ENCODE measurements around the gene TMC7.
"Not testable (repeated sequence)": the region's sequence is repeated elsewhere in the genome, so short reads cannot be mapped to it uniquely, and the experiment has no call there.

The TMC7 gene

GRCh38 chr16:18975109-18975508 lies 8.6 kb upstream of the TMC7 start:
- Histone ChIP-seq H3K36me3 (ENCODE audit: control insufficient read depth in 2 of 2, insufficient read depth in 1 of 2, low read length in 2 of 2) (no peaks in the 10 kb centered on the region), H3K27ac (ENCODE audit: extremely low read depth, low read depth, low read length) (no peak overlapping the region), H3K4me3 (ENCODE audit: low read depth, low read length) (no peak overlapping the region), H3K4me1 (ENCODE audit: control insufficient read depth, insufficient read depth, low read length) (no peaks in the 10 kb centered on the region), H3K9me3 (ENCODE audit: control insufficient read depth, insufficient read depth, low read depth, low read length) (no peaks in the 10 kb centered on the region)
- POLR2A ChIA-PET, result interaction anchor here (0.6 kb wide), 1 partner anchor 173 kb away, joined by 3 read pairs; no protein-coding TSS in a partner anchor
- no peak for TF ChIP-seq ZFP41 (tag by site-specific recombination; IDR thresholded peaks at IDR 0.05; ENCODE audit: borderline replicate concordance)
- no peak for TF ChIP-seq ELK4 (IDR thresholded peaks at IDR 0.05; ENCODE audit: borderline replicate concordance, low read depth, low read length)
- CTCF ChIA-PET, result interaction anchor here (1.2 to 2.0 kb wide), 3 partner anchors 8 to 111 kb away, joined by 5 to 10 read pairs (median 7); partner anchors contain the start of gene TMC7

- TF ChIP-seq ZNF24 (tag by site-specific recombination; IDR thresholded peaks at IDR 0.05), result no peak
- H3K4me1 ChIP-seq (ENCODE audit: control insufficient read depth, insufficient read depth, low read length), result no peaks in the 10 kb centered on the region
- H3K36me3 ChIP-seq (ENCODE audit: control insufficient read depth in 2 of 2, insufficient read depth in 1 of 2, low read length in 2 of 2), result no peaks in the 10 kb centered on the region
- H3K4me3 ChIP-seq (ENCODE audit: low read depth, low read length), result no peak overlapping the region
- CTCF ChIA-PET, result interaction anchor here (0.6 to 1.9 kb wide), 5 partner anchors 10 to 249 kb away, joined by 3 to 10 read pairs (median 4); no protein-coding TSS in a partner anchor
- POLR2A ChIA-PET, result no interaction called here
- no peaks in the 10 kb centered on the region for H3K9me3 ChIP-seq (ENCODE audit: control insufficient read depth, insufficient read depth, low read depth, low read length)
- H3K27ac ChIP-seq (ENCODE audit: extremely low read depth, low read depth, low read length), result no peak overlapping the region
Observed at GRCh38 chr16:18979936-18980335, 3.8 kb upstream of the TMC7 start.

- CTCF ChIA-PET, result interaction anchor here (0.6 to 4.4 kb wide), 11 partner anchors 10 to 405 kb away, joined by 3 to 53 read pairs (median 3); no protein-coding TSS in a partner anchor
- no peaks in the 10 kb centered on the region; a peak in 1 of 3 replicates for H3K36me3 ChIP-seq (ENCODE audit: control insufficient read depth in 2 of 2, insufficient read depth in 1 of 2, low read length in 2 of 2)
- peak; percentile 99 for TF ChIP-seq ZNF768 (tag by site-specific recombination; IDR thresholded peaks at IDR 0.05)
- peak; percentile 70 for TF ChIP-seq ZNF335 (tag by site-specific recombination; conservative IDR thresholded peaks at IDR 0.05)
- TF ChIP-seq SCRT1 (tag by site-specific recombination; IDR thresholded peaks at IDR 0.05; ENCODE audit: borderline replicate concordance), result no peak
- TF ChIP-seq ZNF362 (tag by site-specific recombination; IDR thresholded peaks at IDR 0.05), result no peak
- H3K4me1 ChIP-seq (ENCODE audit: control insufficient read depth, insufficient read depth, low read length), result no peaks in the 10 kb centered on the region
- no peak overlapping the region for H3K27ac ChIP-seq (ENCODE audit: extremely low read depth, low read depth, low read length)
- POLR2A ChIA-PET, result interaction anchor here (1.0 to 2.5 kb wide), 4 partner anchors 24 to 183 kb away, joined by 3 to 10 read pairs (median 5); partner anchors contain the start of genes ARL6IP1 and COQ7
- no peaks in the 10 kb centered on the region for H3K9me3 ChIP-seq (ENCODE audit: control insufficient read depth, insufficient read depth, low read depth, low read length)
- peak overlapping the region; percentile 66 for H3K4me3 ChIP-seq (ENCODE audit: low read depth, low read length)
Observed at GRCh38 chr16:18984435-18985005, 786 bp downstream of the TMC7 start.

- not testable (repeated sequence) for H3K4me3 ChIP-seq (ENCODE audit: low read depth, low read length); H3K9me3 ChIP-seq (ENCODE audit: control insufficient read depth, insufficient read depth, low read depth, low read length); H3K27ac ChIP-seq (ENCODE audit: extremely low read depth, low read depth, low read length); H3K4me1 ChIP-seq (ENCODE audit: control insufficient read depth, insufficient read depth, low read length); H3K36me3 ChIP-seq (ENCODE audit: control insufficient read depth in 2 of 2, insufficient read depth in 1 of 2, low read length in 2 of 2)
- CTCF ChIA-PET, result interaction anchor here (0.6 to 4.4 kb wide), 9 partner anchors 13 to 404 kb away, joined by 3 to 53 read pairs (median 3); no protein-coding TSS in a partner anchor
- POLR2A ChIA-PET, result interaction anchor here (0.9 to 2.5 kb wide), 4 partner anchors 14 to 184 kb away, joined by 3 to 10 read pairs (median 6); partner anchors contain the start of genes ARL6IP1 and COQ7
Observed at GRCh38 chr16:18985256-18985655, 1.5 kb downstream of the TMC7 start.

- TF ChIP-seq ZNF580 (tag by site-specific recombination; IDR thresholded peaks at IDR 0.05) (0 out of 2 replicates have a peak, but pooled peaks have one; percentile 41), ZNF146 (tag by site-specific recombination; IDR thresholded peaks at IDR 0.05) (peak; percentile 93)
- H3K27ac ChIP-seq (ENCODE audit: extremely low read depth, low read depth, low read length); H3K36me3 ChIP-seq (ENCODE audit: control insufficient read depth in 2 of 2, insufficient read depth in 1 of 2, low read length in 2 of 2); POLR2A ChIA-PET; H3K4me1 ChIP-seq (ENCODE audit: control insufficient read depth, insufficient read depth, low read length); H3K4me3 ChIP-seq (ENCODE audit: low read depth, low read length); CTCF ChIA-PET; H3K9me3 ChIP-seq (ENCODE audit: control insufficient read depth, insufficient read depth, low read depth, low read length): not testable (repeated sequence)
Observed at GRCh38 chr16:18991731-18992130, 8.0 kb downstream of the TMC7 start.

Measured in HEK293 (cell line).